H9 (cell line): ENCODE measurements around the gene CLEC3B. TPM values are rescaled to one million over a fixed set of nuclear protein-coding genes. Genes with fewer than 3 reads are reported as not detected.
A peak's percentile ranks its signal among the peaks of the same experiment; 100 is the strongest.

Source experiments
- DNase-seq: peaks from one replicate; pipeline ENCODE4 v3.0.0-alpha.2; 2017
- H2AFZ ChIP-seq: one replicate; pipeline ENCODE4 v1.6.1; 2013; ENCODE audit warnings: mild to moderate bottlenecking, low read length, control low read depth, moderate library complexity
- H2AK5ac ChIP-seq: 2 replicates; pipeline ENCODE4 v1.6.1; 2013; ENCODE audit warnings: low read length, control low read depth, mixed read lengths; ENCODE audit not compliant: insufficient read length
- H2BK120ac ChIP-seq: one replicate; pipeline ENCODE4 v1.6.1; 2013; ENCODE audit warnings: low read depth, mild to moderate bottlenecking, low read length, control low read depth, inconsistent platforms; ENCODE audit not compliant: poor library complexity, severe bottlenecking
- H2BK12ac ChIP-seq: 2 replicates; pipeline ENCODE4 v1.6.1; 2013; ENCODE audit warnings: low read length, control low read depth, mixed read lengths, low read depth; ENCODE audit not compliant: insufficient read length
- H2BK15ac ChIP-seq: 2 replicates; pipeline ENCODE4 v1.6.1; 2013; ENCODE audit warnings: low read depth, low read length, control low read depth
- H2BK20ac ChIP-seq: one replicate; pipeline ENCODE4 v1.6.1; 2013; ENCODE audit warnings: low read depth, mild to moderate bottlenecking, low read length, control low read depth, inconsistent platforms; ENCODE audit not compliant: poor library complexity, severe bottlenecking
- H2BK5ac ChIP-seq: 2 replicates; pipeline ENCODE4 v1.6.1; 2013; ENCODE audit warnings: low read length, control low read depth, mixed read lengths; ENCODE audit not compliant: insufficient read length
- H3K14ac ChIP-seq: 2 replicates; pipeline ENCODE4 v1.6.1; 2013; ENCODE audit warnings: low read length, control low read depth; ENCODE audit not compliant: insufficient read depth
- H3K18ac ChIP-seq: 2 replicates; pipeline ENCODE4 v1.6.1; 2013; ENCODE audit warnings: low read depth, mild to moderate bottlenecking, mixed read lengths, low read length, control low read depth; ENCODE audit not compliant: insufficient read length
- H3K23ac ChIP-seq: 2 replicates; pipeline ENCODE4 v1.6.1; 2013; ENCODE audit warnings: low read length, control low read depth, mixed read lengths, low read depth; ENCODE audit not compliant: insufficient read length
- H3K23me2 ChIP-seq: 2 replicates; pipeline ENCODE4 v1.6.1; 2013; ENCODE audit warnings: low read depth, mild to moderate bottlenecking, mixed read lengths, low read length, control low read depth; ENCODE audit not compliant: insufficient read length, poor library complexity, severe bottlenecking
- H3K27ac ChIP-seq: 2 replicates; pipeline ENCODE4 v1.5.1; 2013; ENCODE audit warnings: low read length, control low read depth, mixed read lengths, low read depth; ENCODE audit not compliant: insufficient read length
- H3K27me3 ChIP-seq: 2 replicates; pipeline ENCODE4 v1.6.1; 2013; ENCODE audit warnings: low read length, control low read depth, inconsistent platforms; ENCODE audit not compliant: insufficient read depth
- H3K4ac ChIP-seq: 2 replicates; pipeline ENCODE4 v1.6.1; 2013; ENCODE audit warnings: low read depth, mild to moderate bottlenecking, control low read depth, inconsistent platforms, low read length, moderate library complexity
- H3K4me1 ChIP-seq: 2 replicates; pipeline ENCODE4 v1.6.1; 2013; ENCODE audit warnings: low read length, control low read depth, inconsistent platforms; ENCODE audit not compliant: insufficient read depth
- H3K4me2 ChIP-seq: 2 replicates; pipeline ENCODE4 v1.6.1; 2013; ENCODE audit warnings: low read length, control low read depth, mixed read lengths; ENCODE audit not compliant: insufficient read length, insufficient read depth
- H3K56ac ChIP-seq: 2 replicates; pipeline ENCODE4 v1.6.1; 2013; ENCODE audit warnings: low read depth, mild to moderate bottlenecking, mixed read lengths, low read length, control low read depth; ENCODE audit not compliant: insufficient read length
- H3K79me1 ChIP-seq: 2 replicates; pipeline ENCODE4 v1.6.1; 2013; ENCODE audit warnings: low read depth, mild to moderate bottlenecking, moderate library complexity, low read length, control low read depth, inconsistent platforms; ENCODE audit not compliant: insufficient read depth, poor library complexity, severe bottlenecking
- H3K79me2 ChIP-seq: 2 replicates; pipeline ENCODE4 v1.6.1; 2013; ENCODE audit warnings: low read length, control low read depth, inconsistent platforms; ENCODE audit not compliant: insufficient read depth
- H3K9ac ChIP-seq: 2 replicates; pipeline ENCODE4 v1.6.1; 2013; ENCODE audit warnings: low read length, control low read depth, mixed read lengths; ENCODE audit not compliant: insufficient read length; ENCODE audit errors: extremely low read depth
- H3K9me3 ChIP-seq: one replicate; pipeline ENCODE4 v1.6.1; 2013; ENCODE audit warnings: low read depth, low read length, inconsistent platforms; ENCODE audit not compliant: control insufficient read depth
- H3T11ph ChIP-seq: one replicate; pipeline ENCODE4 v1.6.1; 2013; ENCODE audit warnings: mild to moderate bottlenecking, low read length, control low read depth, inconsistent platforms
- H4K20me1 ChIP-seq: one replicate; pipeline ENCODE4 v1.6.1; 2013; ENCODE audit not compliant: control insufficient read depth, insufficient read length, insufficient read depth
- H4K5ac ChIP-seq: 2 replicates; pipeline ENCODE4 v1.6.1; 2013; ENCODE audit warnings: low read depth, mild to moderate bottlenecking, mixed read lengths, low read length, control low read depth; ENCODE audit not compliant: insufficient read length
- H4K8ac ChIP-seq: replicated peaks from 2 replicates; pipeline ENCODE4 v1.6.1; 2013; ENCODE audit warnings: low read length, control low read depth, mixed read lengths, low read depth; ENCODE audit not compliant: insufficient read length
- H4K91ac ChIP-seq: 2 replicates; pipeline ENCODE4 v1.6.1; 2013; ENCODE audit warnings: low read depth, mild to moderate bottlenecking, moderate library complexity, mixed read lengths, low read length, control low read depth; ENCODE audit not compliant: insufficient read length
- H3K27ac Mint-ChIP-seq, 3 experiments: 2 replicates in 2 of 3; 3 replicates in 1 of 3; pipeline ENCODE4 v1.8.0; 2020 to 2021; ENCODE audit warnings: mixed read lengths in 3 of 3, mild to moderate bottlenecking in 1 of 3, moderate library complexity in 1 of 3
- H3K27me3 Mint-ChIP-seq: 2 replicates; pipeline ENCODE4 v1.8.0; 2021; ENCODE audit warnings: low read depth, mild to moderate bottlenecking, moderate library complexity, mixed read lengths
- H3K36me3 Mint-ChIP-seq, 3 experiments: 2 replicates in 2 of 3; 3 replicates in 1 of 3; pipeline ENCODE4 v1.8.0; 2020 to 2021; ENCODE audit warnings: low read depth in 3 of 3, mixed read lengths in 3 of 3; ENCODE audit not compliant: insufficient read depth in 1 of 3
- H3K4me1 Mint-ChIP-seq, 2 experiments: 2 replicates each; pipeline ENCODE4 v1.8.0; 2020; ENCODE audit warnings: mixed read lengths in 2 of 2
- H3K4me3 Mint-ChIP-seq, 2 experiments: 2 replicates in 1 of 2; 3 replicates in 1 of 2; pipeline ENCODE4 v1.8.0; 2020 to 2021; ENCODE audit warnings: mild to moderate bottlenecking in 2 of 2, mixed read lengths in 2 of 2, moderate library complexity in 1 of 2
- H3K9me3 Mint-ChIP-seq, 2 experiments: 2 replicates in 1 of 2; 3 replicates in 1 of 2; pipeline ENCODE4 v1.8.0; 2020; ENCODE audit warnings: mild to moderate bottlenecking in 2 of 2, mixed read lengths in 2 of 2, moderate library complexity in 1 of 2
- WGBS: extraction: QIAGEN DNeasy Blood & Tissue Kit; methylation state at CpG from one replicate; pipeline ENCODE4 v1.1.7; 2013; ENCODE audit warnings: missing lambda C conversion rate, low lambda C conversion rate, mixed read lengths; ENCODE audit not compliant: insufficient read length; ENCODE audit errors: extremely low coverage; 5-methylcytosine and 5-hydroxymethylcytosine counted together
- total RNA-seq: library from RNA; stranded (reverse); gene quantifications from 2 replicates; pipeline ENCODE4 v1.2.1, GENCODE V29; 2021
- TF ChIP-seq, protein P1 (sequence below): fragments of 200-600 bp; sonication (generic); conservative IDR thresholded peaks from 3 replicates; pipeline ENCODE4 v1.8.0; 2021; ENCODE audit warnings: antibody characterized with exemption, mild to moderate bottlenecking

The CLEC3B gene
- total RNA-seq, 1 experiment from 2014 or later, result not detected

DNA sequence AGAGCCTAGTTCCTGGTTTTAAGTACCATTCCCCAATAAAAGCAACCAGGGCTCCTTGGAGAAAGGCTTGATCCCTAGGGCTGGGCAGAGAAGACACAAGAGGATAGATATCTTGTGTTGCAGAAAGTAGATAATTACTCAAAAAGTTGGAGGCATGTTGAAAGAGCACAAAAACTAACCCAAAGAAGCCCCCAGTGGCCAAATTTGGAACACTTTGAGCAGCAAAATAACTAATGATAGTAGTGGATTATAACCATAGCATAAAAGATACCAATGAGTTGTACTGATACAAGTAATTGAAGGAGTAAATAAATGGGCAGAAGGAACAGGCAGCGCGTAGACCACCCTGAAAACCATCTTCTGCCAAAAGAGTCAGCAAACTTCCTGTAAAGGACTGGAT is 38.0 kb upstream of the CLEC3B start:
- peaks cover 13 to 16% of the 10 kb centered on the region in 2 experiments; a peak in 4 of 5 replicates for H3K9me3 Mint-ChIP-seq

More for the DNA sequence above, 38.0 kb upstream of the CLEC3B start:
- no peak for DNase-seq
- Histone ChIP-seq H3T11ph (no peak overlapping the region), H3K14ac (no peak overlapping the region), H3K27me3 (no peaks in the 10 kb centered on the region), H4K8ac (no peak overlapping the region), H3K9me3 (no peaks in the 10 kb centered on the region), H3K9ac (no peak overlapping the region), H2AFZ (no peak overlapping the region), H3K79me1 (no peaks in the 10 kb centered on the region), H2BK15ac (no peak overlapping the region), H4K20me1 (no peaks in the 10 kb centered on the region), H2BK5ac (no peak overlapping the region), H3K79me2 (peaks cover 13% of the 10 kb centered on the region; the same call in 1 of the 2 replicates), H4K91ac (no peak overlapping the region), H2BK20ac (no peak overlapping the region), H3K4me1 (peaks cover 5% of the 10 kb centered on the region; the same call in 1 of the 2 replicates), H3K23me2 (no peaks in the 10 kb centered on the region), H2AK5ac (no peak overlapping the region), H3K23ac (no peak overlapping the region), H3K4me2 (no peak overlapping the region), H3K27ac (no peak overlapping the region), H4K5ac (no peak overlapping the region), H2BK120ac (no peak overlapping the region), H3K4ac (no peak overlapping the region), H2BK12ac (no peak overlapping the region), H3K56ac (no peak overlapping the region), H3K18ac (no peak overlapping the region)
- no CpG with 5 or more reads among the region's 2 CpGs for WGBS
- Mint-ChIP-seq H3K27ac (no peak overlapping the region), H3K27me3 (no peaks in the 10 kb centered on the region), H3K4me1 (peaks cover 18 to 24% of the 10 kb centered on the region in 2 experiments), H3K4me3 (no peak overlapping the region), H3K36me3 (peaks cover 41 to 59% (median 54%) of the 10 kb centered on the region in 3 experiments)
- TF ChIP-seq, protein P1, sequence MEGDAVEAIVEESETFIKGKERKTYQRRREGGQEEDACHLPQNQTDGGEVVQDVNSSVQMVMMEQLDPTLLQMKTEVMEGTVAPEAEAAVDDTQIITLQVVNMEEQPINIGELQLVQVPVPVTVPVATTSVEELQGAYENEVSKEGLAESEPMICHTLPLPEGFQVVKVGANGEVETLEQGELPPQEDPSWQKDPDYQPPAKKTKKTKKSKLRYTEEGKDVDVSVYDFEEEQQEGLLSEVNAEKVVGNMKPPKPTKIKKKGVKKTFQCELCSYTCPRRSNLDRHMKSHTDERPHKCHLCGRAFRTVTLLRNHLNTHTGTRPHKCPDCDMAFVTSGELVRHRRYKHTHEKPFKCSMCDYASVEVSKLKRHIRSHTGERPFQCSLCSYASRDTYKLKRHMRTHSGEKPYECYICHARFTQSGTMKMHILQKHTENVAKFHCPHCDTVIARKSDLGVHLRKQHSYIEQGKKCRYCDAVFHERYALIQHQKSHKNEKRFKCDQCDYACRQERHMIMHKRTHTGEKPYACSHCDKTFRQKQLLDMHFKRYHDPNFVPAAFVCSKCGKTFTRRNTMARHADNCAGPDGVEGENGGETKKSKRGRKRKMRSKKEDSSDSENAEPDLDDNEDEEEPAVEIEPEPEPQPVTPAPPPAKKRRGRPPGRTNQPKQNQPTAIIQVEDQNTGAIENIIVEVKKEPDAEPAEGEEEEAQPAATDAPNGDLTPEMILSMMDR, result peak; percentile 55
